ENCODE data around the gene JAGN1.
"Not testable (repeated sequence)": the region's sequence is repeated elsewhere in the genome, so short reads cannot be mapped to it uniquely, and the experiment has no call there.

DNA sequence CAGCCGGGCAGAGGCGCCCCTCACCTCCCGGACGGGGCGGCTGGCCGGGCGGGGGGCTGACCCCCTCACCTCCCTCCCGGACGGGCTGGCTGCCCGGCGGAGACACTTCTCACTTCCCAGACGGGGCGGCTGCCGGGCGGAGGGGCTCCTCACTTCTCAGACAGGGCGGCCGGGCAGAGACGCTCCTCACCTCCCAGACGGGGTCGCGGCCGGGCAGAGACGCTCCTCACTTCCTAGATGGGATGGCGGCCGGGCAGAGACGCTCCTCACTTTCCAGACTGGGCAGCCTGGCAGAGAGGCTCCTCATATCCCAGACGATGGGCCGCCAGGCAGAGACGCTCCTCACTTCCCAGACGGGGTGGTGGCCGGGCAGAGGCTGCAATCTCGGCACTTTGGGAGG, 49.5 kb downstream of the JAGN1 start:
- TF ChIP-seq, protein P1, sequence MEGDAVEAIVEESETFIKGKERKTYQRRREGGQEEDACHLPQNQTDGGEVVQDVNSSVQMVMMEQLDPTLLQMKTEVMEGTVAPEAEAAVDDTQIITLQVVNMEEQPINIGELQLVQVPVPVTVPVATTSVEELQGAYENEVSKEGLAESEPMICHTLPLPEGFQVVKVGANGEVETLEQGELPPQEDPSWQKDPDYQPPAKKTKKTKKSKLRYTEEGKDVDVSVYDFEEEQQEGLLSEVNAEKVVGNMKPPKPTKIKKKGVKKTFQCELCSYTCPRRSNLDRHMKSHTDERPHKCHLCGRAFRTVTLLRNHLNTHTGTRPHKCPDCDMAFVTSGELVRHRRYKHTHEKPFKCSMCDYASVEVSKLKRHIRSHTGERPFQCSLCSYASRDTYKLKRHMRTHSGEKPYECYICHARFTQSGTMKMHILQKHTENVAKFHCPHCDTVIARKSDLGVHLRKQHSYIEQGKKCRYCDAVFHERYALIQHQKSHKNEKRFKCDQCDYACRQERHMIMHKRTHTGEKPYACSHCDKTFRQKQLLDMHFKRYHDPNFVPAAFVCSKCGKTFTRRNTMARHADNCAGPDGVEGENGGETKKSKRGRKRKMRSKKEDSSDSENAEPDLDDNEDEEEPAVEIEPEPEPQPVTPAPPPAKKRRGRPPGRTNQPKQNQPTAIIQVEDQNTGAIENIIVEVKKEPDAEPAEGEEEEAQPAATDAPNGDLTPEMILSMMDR (IDR thresholded peaks at IDR 0.05): not testable (repeated sequence)
- TF ChIP-seq POLR2A (IDR thresholded peaks at IDR 0.05): not testable (repeated sequence)

Data from uterus (tissue), 2 donors.